NCI-H146 treated with DMSO at 0.1 percent for 48 hours (cell line): ENCODE results near the gene FBXW10B.
"Not testable (repeated sequence)": the region's sequence is repeated elsewhere in the genome, so short reads cannot be mapped to it uniquely, and the experiment has no call there.

ENCODE experiments used
- DNase-seq: peaks from one replicate; lab custom pipeline; 2025; ENCODE audit not compliant: unreplicated experiment; lab: John Stamatoyannopoulos, UW

FBXW10B gene

DNA sequence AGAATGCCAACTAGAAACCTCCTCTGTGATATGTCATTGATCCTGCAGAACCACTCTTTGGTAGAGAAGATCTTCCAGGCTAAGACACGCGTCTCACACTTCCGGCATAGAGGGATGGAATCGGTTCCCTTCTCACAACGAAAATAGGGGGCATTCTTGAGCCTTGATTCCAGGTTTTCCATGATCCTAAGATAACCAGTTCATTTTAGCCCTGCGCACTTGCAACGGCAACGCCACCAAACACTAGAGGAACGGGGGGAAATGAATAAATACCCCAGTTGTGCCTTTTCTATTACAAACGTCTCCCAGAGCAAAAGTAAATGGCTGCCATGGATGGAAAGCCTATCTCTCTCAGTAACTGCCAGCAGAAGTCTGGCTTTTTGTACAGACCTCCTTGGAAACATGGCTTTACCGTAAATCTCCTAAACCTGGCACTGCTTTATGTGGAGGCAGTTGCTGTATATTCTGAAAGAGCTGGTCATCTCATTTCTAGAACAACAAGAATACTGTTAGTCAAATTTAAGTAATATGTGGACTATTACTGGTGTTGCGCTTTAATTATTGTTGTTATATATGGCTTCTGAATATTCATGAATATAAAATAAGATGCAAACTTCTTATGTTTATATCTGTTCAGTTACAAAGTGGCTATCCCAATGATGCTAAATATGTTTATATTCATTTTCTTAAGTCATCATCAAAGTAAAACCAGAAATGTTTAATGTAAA, at the start of gene FBXW10B:
FBXW10B (minus strand) TSS at position 374 of the 728 bp plus-strand sequence; CDS start at position 182, 192 bp downstream.
- not testable (repeated sequence) for DNase-seq

DNA sequence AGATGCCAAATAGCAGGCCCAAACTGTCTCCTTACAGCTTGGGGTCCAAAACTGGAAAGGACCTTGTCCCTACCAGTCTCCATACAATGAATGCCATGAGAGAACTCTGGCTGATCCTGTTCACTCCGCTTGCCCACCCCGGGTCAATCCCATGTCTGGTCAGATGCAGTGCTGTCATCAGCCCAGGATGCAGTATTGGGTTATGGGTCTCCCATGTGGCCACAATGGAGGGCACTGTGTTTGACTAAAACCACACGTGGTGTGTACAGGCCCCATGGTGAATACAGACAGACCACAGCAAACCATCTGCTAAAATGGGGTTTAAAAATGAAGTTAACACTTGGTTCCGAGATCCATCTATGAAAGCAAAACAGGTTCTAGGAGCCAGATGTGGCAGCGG, 44.2 kb upstream of the FBXW10B start:
- DNase-seq, result no peak

GRCh38 chr17:15663176-15663575, 43.7 kb upstream of the FBXW10B start:
- no peak for DNase-seq

GRCh38 chr17:15662681-15663080, 43.2 kb upstream of the FBXW10B start:
- no peak for DNase-seq

DNA sequence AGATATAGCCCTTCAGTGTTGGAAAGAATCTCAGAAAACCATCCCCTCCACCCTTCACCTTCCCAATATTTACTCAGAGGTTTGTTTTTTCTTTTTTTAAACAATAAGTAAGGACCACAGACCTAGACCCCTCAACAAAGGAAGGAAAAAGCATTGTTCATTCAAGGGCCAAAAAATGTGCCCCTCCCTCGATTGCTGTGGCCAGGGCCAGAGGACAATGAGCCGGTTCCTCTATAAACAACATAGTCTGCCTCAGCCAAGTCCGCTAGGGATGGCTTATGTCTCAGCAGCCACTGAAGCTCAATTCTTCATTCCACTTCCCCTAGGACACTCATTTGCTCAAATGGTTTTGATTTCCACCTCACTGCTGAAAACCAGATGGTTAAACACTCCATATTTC, 40.6 kb upstream of the FBXW10B start:
- no peak for DNase-seq

DNA sequence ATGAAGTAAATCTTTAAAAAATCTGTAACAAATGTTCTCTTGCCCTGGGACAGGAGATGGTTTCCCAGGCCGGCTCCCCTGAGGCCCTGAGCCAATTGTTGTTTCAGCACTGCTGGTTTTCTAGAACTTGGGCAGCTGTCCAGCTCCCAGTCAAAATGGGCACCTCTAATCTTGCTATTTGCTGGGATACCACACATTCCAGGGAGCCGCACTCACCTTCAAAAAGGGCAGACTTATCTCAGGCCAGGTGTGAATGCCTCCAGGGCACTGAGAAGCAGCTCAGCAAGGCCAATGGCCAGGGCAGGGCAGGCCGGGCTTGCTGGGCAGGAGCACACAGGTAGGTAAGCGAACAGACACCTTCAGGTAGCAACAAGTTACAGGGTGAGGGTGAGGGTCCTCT, 40.2 kb upstream of the FBXW10B start:
- no peak for DNase-seq

DNA sequence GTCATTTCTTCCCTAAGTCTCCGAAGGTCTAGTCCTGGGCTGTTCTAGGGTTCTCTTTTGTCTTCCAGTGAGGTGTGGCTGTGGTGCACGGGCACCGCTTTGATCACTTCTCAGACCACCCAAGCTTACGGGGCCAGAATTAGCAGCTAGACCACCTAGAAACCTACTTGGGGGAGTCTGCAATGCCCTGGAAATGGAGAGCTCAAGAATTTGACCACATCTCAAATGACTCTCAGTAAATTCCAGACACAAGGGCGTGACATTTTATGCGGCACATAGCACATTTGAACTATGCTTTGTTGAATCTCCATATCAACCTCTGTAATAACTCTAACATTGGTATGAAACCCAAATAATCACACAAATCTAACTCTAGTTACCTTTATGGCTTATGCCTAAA, 39.7 kb upstream of the FBXW10B start:
- DNase-seq, result no peak

- DNase-seq, result no peak
Observed at GRCh38 chr17:15658296-15658695, 38.8 kb upstream of the FBXW10B start.

GRCh38 chr17:15657868-15658267, 38.4 kb upstream of the FBXW10B start:
- no peak for DNase-seq

- no peak for DNase-seq
Observed at GRCh38 chr17:15654886-15655561, 35.5 kb upstream of the FBXW10B start.

DNA sequence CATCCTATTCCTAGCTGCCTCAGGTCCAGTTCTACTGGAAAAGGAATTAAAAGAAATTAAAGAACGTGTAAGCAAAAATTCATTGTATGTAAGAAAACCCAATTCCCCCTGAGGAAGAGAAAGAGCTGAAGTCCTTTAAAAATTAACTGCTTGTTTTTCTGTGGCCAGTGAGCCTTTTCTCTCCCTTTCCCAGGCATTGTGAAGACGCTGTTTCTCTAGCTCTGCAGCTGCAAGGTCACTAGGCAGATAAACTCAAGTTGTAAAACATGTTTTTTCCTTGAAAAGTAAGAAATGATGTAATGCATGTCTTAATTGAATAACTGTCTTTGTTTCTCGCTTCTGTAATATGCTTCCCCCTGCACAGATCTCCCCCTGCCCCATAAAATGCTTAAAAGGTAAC, 34.9 kb upstream of the FBXW10B start:
- DNase-seq, result not testable (repeated sequence)

DNA sequence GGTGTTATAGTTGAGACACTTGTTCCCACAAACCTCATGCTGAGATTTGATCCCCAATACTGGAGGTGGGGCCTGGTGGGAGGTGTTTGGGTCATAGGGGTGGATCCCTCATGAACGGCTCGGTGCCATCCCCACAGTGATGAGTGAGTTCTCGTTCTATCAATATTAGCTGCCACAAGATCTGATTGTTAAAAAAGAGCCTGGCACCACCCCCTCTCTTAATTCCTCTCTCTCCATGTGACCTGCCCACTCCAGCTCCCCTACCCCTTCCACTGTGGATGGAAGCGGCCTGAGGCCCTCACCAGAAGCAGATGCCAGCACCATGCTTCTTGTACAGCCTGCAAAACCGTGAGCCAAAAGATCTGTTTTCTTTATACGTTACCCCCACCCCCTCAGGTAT, 33.5 kb upstream of the FBXW10B start:
- DNase-seq, result no peak

- DNase-seq, result peak; percentile 49
Observed at GRCh38 chr17:15651583-15652110, 32.1 kb upstream of the FBXW10B start.

- peak; percentile 8 for DNase-seq
Observed at GRCh38 chr17:15650741-15651582, 31.5 kb upstream of the FBXW10B start.

DNA sequence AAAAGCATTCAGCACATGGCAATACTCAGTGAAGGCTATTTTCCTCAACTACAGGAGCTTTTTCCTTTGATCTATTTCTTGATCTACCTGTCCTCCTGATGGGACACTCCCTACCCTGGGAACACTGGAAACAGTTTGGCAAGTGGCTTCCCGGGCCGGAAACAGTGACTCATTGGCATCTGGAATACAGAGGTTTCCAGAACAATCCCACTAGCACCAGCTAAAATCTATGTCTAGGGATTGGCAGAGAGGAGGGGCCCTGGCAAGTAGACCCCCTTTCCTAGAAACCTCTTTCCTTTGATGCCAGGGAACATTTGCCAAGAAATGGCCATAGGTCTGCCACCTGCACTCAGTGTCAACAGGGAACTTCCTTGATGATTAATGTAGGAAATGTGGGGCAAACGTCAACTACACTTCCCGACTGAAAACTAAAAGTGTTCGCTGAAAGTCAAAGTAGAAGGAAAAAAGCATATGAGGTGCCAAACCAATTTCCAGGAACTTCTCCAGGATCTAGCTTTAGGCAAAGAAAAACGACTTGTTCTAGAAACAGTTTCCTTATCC, 30.4 kb upstream of the FBXW10B start:
- DNase-seq, result no peak

DNA sequence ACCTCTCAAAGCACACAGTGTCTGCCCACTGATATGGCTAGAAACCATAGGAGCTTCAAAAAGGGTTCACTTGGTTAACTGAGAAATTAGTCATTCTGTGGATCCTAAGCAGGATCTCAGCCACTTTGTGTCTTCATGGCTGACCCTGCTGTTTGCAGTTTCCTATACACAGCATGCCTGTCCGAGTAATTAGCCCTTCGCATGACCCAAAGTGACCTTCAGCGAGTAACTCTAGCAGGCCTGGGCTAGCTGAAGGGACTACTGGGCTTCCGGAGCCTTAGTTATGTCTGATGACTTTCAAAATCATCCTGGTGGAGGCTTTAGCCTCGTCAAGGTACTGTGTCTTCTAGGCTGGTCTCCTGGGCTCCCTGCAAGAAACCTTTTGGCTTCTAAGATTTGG, 28.9 kb upstream of the FBXW10B start:
- DNase-seq, result no peak

DNA sequence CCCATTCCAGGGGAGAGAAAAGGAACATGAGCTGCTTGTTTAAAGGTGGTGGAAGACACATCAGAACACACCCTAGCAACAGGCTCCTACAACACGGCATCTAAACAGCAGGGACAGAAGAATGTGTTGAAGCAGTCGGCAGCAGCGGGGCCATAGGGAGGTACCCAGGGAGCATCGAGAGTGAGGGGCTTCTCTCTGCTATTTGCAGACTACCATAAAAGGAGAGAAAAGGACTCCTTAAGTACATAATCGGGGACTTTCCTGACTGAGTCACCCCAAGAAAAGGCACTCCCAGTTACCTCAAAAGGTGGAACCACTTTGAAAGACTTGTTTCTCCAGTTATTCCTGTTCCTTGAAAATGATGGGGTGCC, 26.4 kb upstream of the FBXW10B start:
- DNase-seq, result peak; percentile 46

GRCh38 chr17:15645099-15645941, 25.8 kb upstream of the FBXW10B start:
- peak; percentile 73 for DNase-seq

GRCh38 chr17:15642505-15643251, 23.2 kb upstream of the FBXW10B start:
- not testable (repeated sequence) for DNase-seq

GRCh38 chr17:15642014-15642413, 22.5 kb upstream of the FBXW10B start:
- not testable (repeated sequence) for DNase-seq
